Activated B cell treated with CpG ODN at 0.5 μM for 24 hours (primary cell): ENCODE measurements around the gene TFPI. TPM values are rescaled to one million over a fixed set of nuclear protein-coding genes. Genes with fewer than 3 reads are reported as not detected.

Source experiments
- ATAC-seq: fragments of 200-7000 bp; cut with Tn5 transposase; one replicate; pipeline ENCODE4 v1.10.0; 2021; ENCODE audit warnings: low read depth, mild to moderate bottlenecking, moderate library complexity
- CTCF ChIA-PET: fragments of 350-600 bp; sonication (Branson Sonifier 250); formaldehyde crosslinking; loops from one replicate; lab custom pipeline; 2021; ENCODE audit warnings: antibody characterized with exemption; lab: Charles Lee
- POLR2A ChIA-PET: fragments of 350-600 bp; sonication (Branson Sonifier 250); formaldehyde crosslinking; loops from one replicate; lab custom pipeline; 2021; ENCODE audit warnings: antibody characterized with exemption; lab: Charles Lee
- DNase-seq: peaks from one replicate; pipeline ENCODE4 v3.0.0; 2022
- H3K27ac Mint-ChIP-seq: one replicate; pipeline ENCODE4 v1.8.0; 2020; ENCODE audit warnings: mixed read lengths
- H3K27me3 Mint-ChIP-seq: one replicate; pipeline ENCODE4 v1.8.0; 2021; ENCODE audit warnings: mixed read lengths
- H3K36me3 Mint-ChIP-seq: one replicate; pipeline ENCODE4 v1.8.0; 2021; ENCODE audit warnings: low read depth, mixed read lengths
- H3K4me1 Mint-ChIP-seq: one replicate; pipeline ENCODE4 v1.8.0; 2021; ENCODE audit warnings: mixed read lengths
- H3K4me3 Mint-ChIP-seq: one replicate; pipeline ENCODE4 v1.8.0; 2020; ENCODE audit warnings: mild to moderate bottlenecking, mixed read lengths
- H3K9me3 Mint-ChIP-seq: one replicate; pipeline ENCODE4 v1.8.0; 2020; ENCODE audit warnings: mixed read lengths
- CTCF ChIP-seq: fragments of 200-600 bp; IDR thresholded peaks from one replicate; pipeline ENCODE4 v1.8.0; 2022; ENCODE audit warnings: antibody characterized with exemption, mild to moderate bottlenecking
- intact Hi-C: fragments of 100-400 bp; cut with micrococcal nuclease; formaldehyde crosslinking; loops from one replicate; pipeline ENCODE4 v1.15.1; 2024
- total RNA-seq: library from RNA; stranded (reverse); gene quantifications from 2 replicates; pipeline ENCODE4 v1.2.3, GENCODE V29; 2022

TFPI gene
- total RNA-seq, 1 donor from 2014 or later, result not detected

- no peak for DNase-seq
- intact Hi-C loops, result no loop called here
- H3K27ac Mint-ChIP-seq, result no peak overlapping the region
- POLR2A ChIA-PET, result no interaction called here
- H3K9me3 Mint-ChIP-seq, result no peaks in the 10 kb centered on the region
- no peak overlapping the region for H3K4me3 Mint-ChIP-seq
- H3K36me3 Mint-ChIP-seq, result no peaks in the 10 kb centered on the region
- CTCF ChIA-PET, result interaction anchor here (0.5 kb wide), 1 partner anchor 34 kb away, joined by 3 read pairs; no protein-coding TSS in a partner anchor
- TF ChIP-seq CTCF, result no peak
- no peaks in the 10 kb centered on the region for H3K4me1 Mint-ChIP-seq
- no peaks in the 10 kb centered on the region for H3K27me3 Mint-ChIP-seq
- ATAC-seq, result no peak
These were observed 119.9 kb downstream of the TFPI start for GRCh38 chr2:187434342-187434785.

- Mint-ChIP-seq H3K27me3 (no peaks in the 10 kb centered on the region), H3K4me1 (no peaks in the 10 kb centered on the region), H3K4me3 (no peak overlapping the region), H3K9me3 (no peaks in the 10 kb centered on the region), H3K36me3 (no peaks in the 10 kb centered on the region), H3K27ac (no peak overlapping the region)
- intact Hi-C loops, result no loop called here
- DNase-seq, result no peak
- TF ChIP-seq CTCF, result no peak
- no peak for ATAC-seq
- POLR2A ChIA-PET, result no interaction called here
- CTCF ChIA-PET, result no interaction called here
These were observed 122.3 kb downstream of the TFPI start for GRCh38 chr2:187431911-187432310.

GRCh38 chr2:187429989-187430388 is 124.2 kb downstream of the TFPI start:
- intact Hi-C loops, result no loop called here
- TF ChIP-seq CTCF, result no peak
- H3K4me3 Mint-ChIP-seq, result no peak overlapping the region
- ChIA-PET CTCF (no interaction called here), POLR2A (no interaction called here)
- no peaks in the 10 kb centered on the region for H3K27me3 Mint-ChIP-seq
- H3K9me3 Mint-ChIP-seq, result no peaks in the 10 kb centered on the region
- H3K36me3 Mint-ChIP-seq, result no peaks in the 10 kb centered on the region
- DNase-seq, result no peak
- H3K27ac Mint-ChIP-seq, result no peak overlapping the region
- H3K4me1 Mint-ChIP-seq, result no peaks in the 10 kb centered on the region
- ATAC-seq, result no peak

- POLR2A ChIA-PET, result no interaction called here
These were observed 130.1 kb downstream of the TFPI start for GRCh38 chr2:187424146-187424545.

GRCh38 chr2:187422282-187422681 is 132.0 kb downstream of the TFPI start:
- Mint-ChIP-seq H3K36me3 (no peaks in the 10 kb centered on the region), H3K4me3 (no peak overlapping the region), H3K4me1 (no peaks in the 10 kb centered on the region), H3K27ac (no peak overlapping the region), H3K9me3 (no peaks in the 10 kb centered on the region), H3K27me3 (no peaks in the 10 kb centered on the region)
- TF ChIP-seq CTCF, result no peak
- ATAC-seq (no peak), DNase-seq (no peak)
- ChIA-PET CTCF (no interaction called here), POLR2A (no interaction called here)
- intact Hi-C loops, result no loop called here

More at GRCh38 chr2:187424146-187424545, 130.1 kb downstream of the TFPI start:
- no peak for TF ChIP-seq CTCF
- ATAC-seq (no peak), DNase-seq (no peak)
- H3K4me3 Mint-ChIP-seq, result no peak overlapping the region
- H3K36me3 Mint-ChIP-seq, result no peaks in the 10 kb centered on the region
- H3K9me3 Mint-ChIP-seq, result no peaks in the 10 kb centered on the region
- CTCF ChIA-PET, result no interaction called here
- no peaks in the 10 kb centered on the region for H3K4me1 Mint-ChIP-seq
- H3K27ac Mint-ChIP-seq, result no peak overlapping the region
- no peaks in the 10 kb centered on the region for H3K27me3 Mint-ChIP-seq
- intact Hi-C loops, result no loop called here
